ENCODE measurements around the gene MEF2A. TPM values are rescaled to one million over a fixed set of nuclear protein-coding genes. Genes with fewer than 3 reads are reported as not detected.

MEF2A gene
- total and polyA plus RNA-seq, 10 of the 15 experiments (the other 5 are each of a cell fraction or from before 2014, with no cell fraction given) = 7.2 to 46.7 (median 35.9) TPM

GRCh38 chr15:99755692-99756409 is 190.1 kb downstream of the MEF2A start (continued):
- TF ChIP-seq ESRRA (IDR thresholded peaks at IDR 0.05; ENCODE audit: low read length) (no peak), BACH1 (IDR thresholded peaks at IDR 0.05; ENCODE audit: borderline replicate concordance) (no peak; the same call in 1 of the 2 replicates), GATAD2B (conservative IDR thresholded peaks at IDR 0.05; ENCODE audit: low read depth) (no peak), MXI1 (IDR thresholded peaks at IDR 0.05; ENCODE audit: low read depth, low read length) (0 out of 2 replicates have a peak, but pooled peaks have one; percentile 34), SMC3 (IDR thresholded peaks at IDR 0.05; ENCODE audit: borderline replicate concordance, low read length) (peak; percentile 84), MYB (IDR thresholded peaks at IDR 0.05; ENCODE audit: borderline replicate concordance, low read depth, low read length) (no peak)

GRCh38 chr15:99762288-99762687 is 196.5 kb downstream of the MEF2A start:
- no peak overlapping the region for H3K9ac ChIP-seq (ENCODE audit: control insufficient read depth, insufficient read depth, low read length)
- H3K27me3 ChIP-seq (replicated peaks in 1 of 2; ENCODE audit: control insufficient read depth in 2 of 2, insufficient read depth in 2 of 2, low read length in 1 of 2) = no peaks in the 10 kb centered on the region
- no peak for ATAC-seq
- POLR2A ChIA-PET = no interaction called here
- no peaks in the 10 kb centered on the region for H4K20me1 ChIP-seq (ENCODE audit: control insufficient read depth, insufficient read depth)
- peak; percentile 23 for FAIRE-seq
- H3K27ac ChIP-seq (ENCODE audit: control insufficient read depth, insufficient read depth) = no peak overlapping the region
- CTCF ChIA-PET = interaction anchor here (0.6 to 1.1 kb wide), 3 partner anchors 32 to 490 kb away, joined by 3 to 7 read pairs (median 3); no protein-coding TSS in a partner anchor
- H2AFZ ChIP-seq (ENCODE audit: control insufficient read depth, low read depth, low read length) = no peak overlapping the region
- H3K4me1 ChIP-seq (ENCODE audit: control insufficient read depth, insufficient read depth, low read length) = no peaks in the 10 kb centered on the region
- BruUV-seq (replicated peaks) = no TSS peak
- intact Hi-C loops (cut with micrococcal nuclease; ENCODE audit: unreplicated experiment) (no loop called here), in situ Hi-C loops (cut with MboI) (no loop called here)
- H3K36me3 ChIP-seq (ENCODE audit: control insufficient read depth in 2 of 2, insufficient read depth in 2 of 2, low read length in 1 of 2) = no peaks in the 10 kb centered on the region
- WGBS (ENCODE audit: insufficient coverage, insufficient replicate concordance, low lambda C conversion rate, missing lambda C conversion rate) = 93% methylated on average over 1 of the region's 1 CpG
- no peak overlapping the region for H3K4me3 ChIP-seq
- H3K79me2 ChIP-seq (ENCODE audit: control insufficient read depth, insufficient read depth, low read length) = no peaks in the 10 kb centered on the region
- no peak overlapping the region for H3K4me2 ChIP-seq (ENCODE audit: control insufficient read depth, insufficient read depth)
- DNase-seq (ENCODE audit: low read depth, low spot score) = no peak
- SMC1A ChIA-PET (ENCODE audit: uncharacterized antibody, unreplicated experiment) = interaction anchor here (1.1 kb wide), 2 partner anchors 65 to 508 kb away, joined by 4 read pairs; no protein-coding TSS in a partner anchor
- RAD21 ChIA-PET (ENCODE audit: unreplicated experiment) = no interaction called here
- TF ChIP-seq BHLHE40 (IDR thresholded peaks at IDR 0.05; ENCODE audit: borderline replicate concordance in 1 of 2, low read depth in 2 of 2, low read length in 1 of 2) = no peak
- no peaks in the 10 kb centered on the region for H3K9me3 ChIP-seq (replicated peaks; ENCODE audit: control insufficient read depth, insufficient read depth, low read length)
